HCT116 (cell line): Measurements from ENCODE around the gene WFDC1. TPM values are rescaled to one million over a fixed set of nuclear protein-coding genes. Genes with fewer than 3 reads are reported as not detected.

Source experiments
- ATAC-seq: fragments of 200-7000 bp; cut with Tn5 transposase; 2 replicates; pipeline ENCODE4 v1.9.1; 2020; ENCODE audit warnings: mild to moderate bottlenecking, moderate library complexity
- BruUV-seq: library from RNA; stranded (reverse); fragments of 400-500 nt; replicated peaks from 2 replicates; lab custom pipeline; 2021; lab: Mats Ljungman, UMichigan
- CTCF ChIA-PET: fragments of 300-600 bp; sonication (Branson Sonifier 250); formaldehyde crosslinking; loops from one replicate; lab custom pipeline; 2021; ENCODE audit warnings: antibody characterized with exemption; lab: Charles Lee
- POLR2A ChIA-PET: fragments of 300-600, 350-600 bp; sonication (Branson Sonifier 250); formaldehyde crosslinking; loops from one replicate; lab custom pipeline; 2021; ENCODE audit warnings: antibody characterized with exemption; lab: Charles Lee
- RAD21 ChIA-PET, 2 experiments: fragments of 300-600 bp; sonication (Branson Sonifier 250); formaldehyde crosslinking; loops; one replicate each; lab custom pipeline; 2023; ENCODE audit warnings: low total read pairs in 2 of 2; ENCODE audit not compliant: uncharacterized antibody in 2 of 2, unreplicated experiment in 2 of 2, low non-redundant PET in 1 of 2; lab: Charles Lee
- DNase-seq: peaks from one replicate; pipeline ENCODE4 v3.0.0-alpha.2; 2010; ENCODE audit warnings: low read depth, low spot score
- H2AFZ ChIP-seq: fragments of 200-600 bp; shearing (Covaris generic), sonication (generic); 2 replicates; pipeline ENCODE4 v1.6.1; 2017; ENCODE audit warnings: low read depth, mixed run types, mixed read lengths, antibody characterized with exemption, low read length; ENCODE audit not compliant: poor library complexity, severe bottlenecking
- H3K27ac ChIP-seq: 2 replicates; pipeline ENCODE4 v1.5.1; 2012; ENCODE audit warnings: low read depth, low read length
- H3K27me3 ChIP-seq: fragments of 200-600 bp; sonication (generic); 2 replicates; pipeline ENCODE4 v1.6.1; 2016; ENCODE audit warnings: mixed run types, low read length, mixed read lengths; ENCODE audit not compliant: insufficient read depth
- H3K36me3 ChIP-seq, 2 experiments: fragments of 200-500 bp in 1 of 2; fragments of 200-600 bp in 1 of 2; sonication (Bioruptor generic) in 1 of 2; sonication (generic) in 1 of 2; 2 replicates each; pipeline versions ENCODE4 v1.5.1 to v1.6.1; 2014 to 2016; ENCODE audit warnings: low read length in 2 of 2, inconsistent platforms in 1 of 2, mixed read lengths in 1 of 2, mixed run types in 1 of 2; ENCODE audit not compliant: insufficient read depth in 2 of 2, control insufficient read depth in 1 of 2
- H3K4me1 ChIP-seq, 2 experiments: fragments of 200-600 bp in 1 of 2; sonication (generic) in 1 of 2; 2 replicates each; pipeline versions ENCODE4 v1.5.1 to v1.6.1; 2012 to 2017; ENCODE audit warnings: low read length in 2 of 2, inconsistent platforms in 1 of 2, mild to moderate bottlenecking in 1 of 2, mixed read lengths in 1 of 2, mixed run types in 1 of 2, moderate library complexity in 1 of 2; ENCODE audit not compliant: insufficient read depth in 2 of 2, control insufficient read depth in 1 of 2
- H3K4me2 ChIP-seq: fragments of 200-600 bp; sonication (generic); 2 replicates; pipeline ENCODE4 v1.6.1; 2017; ENCODE audit warnings: mixed run types, low read length, mixed read lengths
- H3K4me3 ChIP-seq, 2 experiments: fragments of 200-600 bp in 1 of 2; sonication (generic) in 1 of 2; replicated peaks in 1 of 2; 2 replicates each; pipeline ENCODE4 v1.5.1; 2011 to 2016; ENCODE audit warnings: low read length in 2 of 2, control low read depth in 1 of 2, low read depth in 1 of 2, mild to moderate bottlenecking in 1 of 2, mixed read lengths in 1 of 2, mixed run types in 1 of 2
- H3K79me2 ChIP-seq: fragments of 200-600 bp; sonication (generic); 2 replicates; pipeline ENCODE4 v1.6.1; 2017; ENCODE audit warnings: mild to moderate bottlenecking, mixed run types, low read length, moderate library complexity, mixed read lengths; ENCODE audit not compliant: insufficient read depth
- H3K9ac ChIP-seq: fragments of 200-600 bp; sonication (generic); 2 replicates; pipeline ENCODE4 v1.6.1; 2016; ENCODE audit warnings: low read length, mixed read lengths
- H3K9me2 ChIP-seq: fragments of 200-600 bp; sonication (generic), shearing (Covaris generic); 2 replicates; pipeline ENCODE4 v1.6.1; 2017; ENCODE audit warnings: mixed run types, mild to moderate bottlenecking, moderate library complexity; ENCODE audit not compliant: insufficient read depth
- H3K9me3 ChIP-seq, 2 experiments: fragments of 200-500 bp in 1 of 2; fragments of 200-600 bp in 1 of 2; sonication (Bioruptor generic) in 1 of 2; sonication (generic) in 1 of 2; 2 replicates each; pipeline ENCODE4 v1.6.1; 2014 to 2017; ENCODE audit warnings: low read length in 2 of 2, mixed read lengths in 2 of 2, inconsistent platforms in 1 of 2, low read depth in 1 of 2, mild to moderate bottlenecking in 1 of 2, mixed run types in 1 of 2, moderate library complexity in 1 of 2; ENCODE audit not compliant: control insufficient read depth in 1 of 2, insufficient read depth in 1 of 2
- H4K20me1 ChIP-seq: fragments of 200-600 bp; sonication (generic), shearing (Covaris generic); 2 replicates; pipeline ENCODE4 v1.6.1; 2017; ENCODE audit warnings: mixed run types, mild to moderate bottlenecking, moderate library complexity; ENCODE audit not compliant: insufficient read depth
- CEBPB ChIP-seq: IDR thresholded peaks from 2 replicates; pipeline ENCODE4 v1.6.1; 2012; ENCODE audit warnings: low read depth
- EGR1 ChIP-seq: IDR thresholded peaks from 2 replicates; pipeline ENCODE4 v1.6.1; 2012; ENCODE audit warnings: low read depth
- EZH2 ChIP-seq: fragments of 200-600 bp; sonication (generic); IDR thresholded peaks from 2 replicates; pipeline ENCODE4 v1.6.1; 2017; ENCODE audit warnings: antibody characterized with exemption, mixed run types
- JUND ChIP-seq: IDR thresholded peaks from 2 replicates; pipeline ENCODE4 v1.6.1; 2012
- POLR2AphosphoS5 ChIP-seq: IDR thresholded peaks from 2 replicates; pipeline ENCODE4 v1.6.1; 2011; ENCODE audit warnings: mild to moderate bottlenecking, low read depth, low read length, moderate library complexity
- SP1 ChIP-seq: IDR thresholded peaks from 2 replicates; pipeline ENCODE4 v1.6.1; 2012; ENCODE audit warnings: low read depth
- YY1 ChIP-seq: IDR thresholded peaks from 2 replicates; pipeline ENCODE4 v1.6.1; 2011; ENCODE audit warnings: low read length, low read depth, moderate library complexity, mild to moderate bottlenecking; ENCODE audit not compliant: insufficient replicate concordance; ENCODE audit errors: extremely low read depth
- ZBTB33 ChIP-seq: IDR thresholded peaks from 2 replicates; pipeline ENCODE4 v1.6.1; 2011; ENCODE audit warnings: mild to moderate bottlenecking, low read length, moderate library complexity; ENCODE audit not compliant: insufficient replicate concordance; ENCODE audit errors: extremely low read depth
- ZNF274 ChIP-seq: fragments of 200-500 bp; sonication (Bioruptor generic); IDR thresholded peaks from 2 replicates; pipeline ENCODE4 v1.6.1; 2014; ENCODE audit warnings: mild to moderate bottlenecking, low read depth, low read length, inconsistent platforms
- intact Hi-C: fragments of 100-400 bp; cut with micrococcal nuclease; formaldehyde crosslinking; loops from 2 replicates; pipeline ENCODE4 v1.10.0; 2022
- total RNA-seq: library from RNA; stranded (reverse); gene quantifications from one replicate; pipeline ENCODE4 v1.2.1, GENCODE V29; 2021; ENCODE audit not compliant: unreplicated experiment

Gene WFDC1
- total RNA-seq, 1 experiment from 2014 or later, result 0.42 TPM

DNA sequence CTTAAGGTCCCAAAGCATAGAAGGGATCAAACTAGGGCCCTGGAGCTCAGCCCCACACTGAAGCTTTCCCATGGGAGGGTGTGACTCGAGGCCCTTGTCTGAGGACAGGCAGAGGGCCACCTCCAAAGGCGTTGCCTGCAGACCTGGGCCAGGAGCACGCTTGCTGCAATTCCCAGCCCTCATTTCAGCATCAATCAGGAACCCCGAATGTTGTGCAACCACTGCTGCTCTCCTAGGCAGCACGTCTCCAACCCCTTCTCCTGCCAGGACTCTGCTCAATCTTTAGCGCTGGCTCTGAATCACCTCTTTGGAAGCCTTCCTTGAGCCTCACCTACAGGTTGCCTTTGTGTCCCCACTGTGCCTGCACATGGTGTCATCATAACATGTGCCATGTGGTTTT lies 59.6 kb downstream of the WFDC1 start (continued):
- no peak for TF ChIP-seq YY1

- no TSS peak for BruUV-seq
- H3K36me3 ChIP-seq, result no peaks in the 10 kb centered on the region
- H4K20me1 ChIP-seq, result no peaks in the 10 kb centered on the region
- no peak overlapping the region for H3K4me3 ChIP-seq
- RAD21 ChIA-PET, result no interaction called here
- ATAC-seq, result no peak
- no peak overlapping the region for H3K4me2 ChIP-seq
- no peaks in the 10 kb centered on the region for H3K79me2 ChIP-seq
- no peak overlapping the region for H3K27ac ChIP-seq
- H3K4me1 ChIP-seq, result peaks cover 3 to 4% of the 10 kb centered on the region in 2 experiments; a peak in 3 of 4 replicates
- H3K27me3 ChIP-seq, result no peaks in the 10 kb centered on the region
- CTCF ChIA-PET, result no interaction called here
- POLR2A ChIA-PET, result no interaction called here
- H3K9me3 ChIP-seq, result no peaks in the 10 kb centered on the region
- TF ChIP-seq CEBPB, result no peak
- TF ChIP-seq JUND, result no peak
- TF ChIP-seq POLR2AphosphoS5, result no peak
- no peak for TF ChIP-seq ZNF274
- no peak for TF ChIP-seq EZH2
- no peak for TF ChIP-seq EGR1
- TF ChIP-seq SP1, result no peak
- TF ChIP-seq ZBTB33, result no peak
- TF ChIP-seq, all 23 proteins: peak for 0
- Histone ChIP-seq H3K9me2 (no peaks in the 10 kb centered on the region), H2AFZ (no peak overlapping the region), H3K9ac (no peak overlapping the region)
- DNase-seq, result no peak
- intact Hi-C loops, result no loop called here
These were observed 60.5 kb downstream of the WFDC1 start for GRCh38 chr16:84355149-84355548.
